NCI-H146 treated with DMSO at 0.1 percent for 48 hours (cell line): ENCODE data around the gene ARSB.
"Not testable (repeated sequence)": the region's sequence is repeated elsewhere in the genome, so short reads cannot be mapped to it uniquely, and the experiment has no call there.

Experiments
- DNase-seq: peaks from one replicate; lab custom pipeline; 2025; ENCODE audit not compliant: unreplicated experiment; lab: John Stamatoyannopoulos, UW

Gene ARSB

GRCh38 chr5:78907255-78907891 lies 77.7 kb downstream of the ARSB start:
- no peak for DNase-seq

GRCh38 chr5:78905084-78905938 lies 79.8 kb downstream of the ARSB start:
- no peak for DNase-seq

- no peak for DNase-seq
Observed at GRCh38 chr5:78903861-78904260, 81.2 kb downstream of the ARSB start.

- no peak for DNase-seq
Observed at GRCh38 chr5:78903353-78903752, 81.8 kb downstream of the ARSB start.

GRCh38 chr5:78899922-78900362 lies 85.2 kb downstream of the ARSB start:
- peak; percentile 21 for DNase-seq

- no peak for DNase-seq
Observed at GRCh38 chr5:78896132-78896531, 89.0 kb downstream of the ARSB start.

GRCh38 chr5:78895616-78896015 lies 89.5 kb downstream of the ARSB start:
- DNase-seq = no peak

- no peak for DNase-seq
Observed at GRCh38 chr5:78893940-78894677, 91.0 kb downstream of the ARSB start.

- no peak for DNase-seq
Observed at GRCh38 chr5:78890667-78891379, 94.3 kb downstream of the ARSB start.

GRCh38 chr5:78889369-78890140 lies 95.6 kb downstream of the ARSB start:
- DNase-seq = no peak

- DNase-seq = no peak
Observed at GRCh38 chr5:78888580-78889368, 96.3 kb downstream of the ARSB start.

- DNase-seq = no peak
Observed at GRCh38 chr5:78887384-78888118, 97.6 kb downstream of the ARSB start.

GRCh38 chr5:78886341-78887230 lies 98.5 kb downstream of the ARSB start:
- no peak for DNase-seq

GRCh38 chr5:78881884-78882283 lies 103.2 kb downstream of the ARSB start:
- DNase-seq = no peak

- no peak for DNase-seq
Observed at GRCh38 chr5:78879516-78879915, 105.6 kb downstream of the ARSB start.

- not testable (repeated sequence) for DNase-seq
Observed at GRCh38 chr5:78866076-78866475, 119.0 kb downstream of the ARSB start.

GRCh38 chr5:78858364-78858763 lies 126.7 kb downstream of the ARSB start:
- DNase-seq = no peak

GRCh38 chr5:78855026-78855425 lies 130.1 kb downstream of the ARSB start:
- DNase-seq = no peak
